HG03066 (cell line): Measurements from ENCODE around the gene PARN.
A peak's percentile ranks its signal among the peaks of the same experiment; 100 is the strongest.
"Not testable (repeated sequence)": the region's sequence is repeated elsewhere in the genome, so short reads cannot be mapped to it uniquely, and the experiment has no call there.

Experiments used
- ATAC-seq: cut with Tn5 transposase; IDR thresholded peaks from one replicate; pipeline ENCODE4 v1.9.1; 2021; ENCODE audit warnings: low read depth; ENCODE audit not compliant: unreplicated experiment

Gene PARN

GRCh38 chr16:14634389-14634725, 4.3 kb upstream of the PARN start:
- no peak for ATAC-seq

GRCh38 chr16:14632693-14633569, 2.9 kb upstream of the PARN start, which contains the start of gene BFAR:
Gene BFAR, plus strand, starts transcription at chr16:14632951. Its CDS starts 11,396 bp downstream, at chr16:14644347.
- ATAC-seq: peak; percentile 70

- not testable (repeated sequence) for ATAC-seq
These were observed 715 bp upstream of the PARN start for GRCh38 chr16:14630620-14631330.

DNA sequence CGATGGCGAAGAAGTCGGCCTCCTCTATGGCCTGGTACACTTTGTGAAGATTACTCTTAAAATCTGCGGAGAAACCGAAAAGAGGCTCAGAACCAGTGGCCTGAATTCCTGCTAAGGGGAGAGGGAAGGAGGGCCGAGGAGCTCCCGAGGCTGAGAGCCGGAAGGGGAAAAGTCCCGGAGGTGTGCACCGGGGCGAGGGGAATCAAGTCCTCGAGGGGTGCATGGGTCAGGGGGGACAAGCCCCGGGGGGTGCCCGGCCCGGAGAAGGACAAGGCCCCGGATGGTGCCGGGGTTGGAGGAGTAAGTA, 495 bp downstream of the PARN start:
- ATAC-seq: peak; percentile 2

DNA sequence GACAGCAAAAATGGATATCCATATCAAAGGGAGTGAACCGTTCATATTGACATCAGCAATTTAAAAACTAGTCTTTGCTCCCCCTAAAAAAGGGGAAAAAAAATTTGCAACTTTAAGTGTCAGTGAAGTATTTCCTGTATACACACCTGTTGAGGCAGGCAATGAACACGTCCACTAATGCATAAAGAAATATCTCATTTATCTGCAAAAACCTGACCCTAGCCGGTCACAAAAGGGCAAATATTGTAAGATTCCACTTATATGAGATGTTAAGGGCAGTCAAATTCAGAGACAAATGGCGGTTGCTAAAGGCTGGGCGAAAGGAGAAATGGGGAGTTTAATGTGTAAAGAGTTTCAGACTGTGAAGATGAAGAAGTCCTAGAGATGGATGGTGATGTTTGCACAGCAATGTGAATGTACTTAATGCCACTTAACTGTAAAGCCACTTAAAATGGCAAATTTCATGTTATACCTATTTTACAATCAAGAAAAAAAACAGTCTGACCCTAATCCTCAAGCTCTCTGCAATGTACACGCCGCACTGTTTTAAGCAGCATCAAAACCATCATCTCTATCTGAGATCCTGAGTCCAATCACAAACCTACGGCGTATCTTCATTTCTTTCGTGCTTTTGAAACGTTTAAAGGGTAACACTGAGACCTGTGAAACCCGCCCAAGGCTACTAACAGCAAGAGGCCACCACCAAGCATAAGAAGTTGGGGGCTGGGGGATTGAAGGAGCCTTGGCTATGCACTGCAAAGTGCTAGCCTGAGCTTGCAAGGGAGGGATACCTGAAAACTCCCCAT, 1.1 kb downstream of the PARN start:
- ATAC-seq: no peak

GRCh38 chr16:14627078-14627477, 3.0 kb downstream of the PARN start:
- no peak for ATAC-seq

DNA sequence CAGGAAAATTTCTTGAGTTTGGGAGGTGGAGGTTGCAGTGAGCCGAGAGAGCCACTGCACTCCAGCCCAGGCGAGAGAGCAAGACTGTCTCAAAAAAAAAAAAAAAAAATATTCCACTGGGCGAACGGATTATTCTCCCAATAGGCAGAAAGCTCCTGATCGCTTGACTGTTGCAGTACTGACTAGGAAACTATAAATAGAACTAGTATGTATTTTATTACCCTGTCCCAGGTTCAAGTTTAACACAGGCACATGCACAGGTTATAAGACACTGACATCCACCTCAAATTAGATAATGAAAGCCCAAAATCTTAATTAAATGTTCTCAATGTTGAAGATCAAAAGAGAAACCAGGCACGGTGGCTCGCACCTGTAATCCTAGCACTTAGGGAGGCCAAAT, 11.5 kb downstream of the PARN start:
- no peak for ATAC-seq

- ATAC-seq: no peak
These were observed 13.8 kb downstream of the PARN start for GRCh38 chr16:14616280-14616679.

- ATAC-seq: no peak
These were observed 16.1 kb downstream of the PARN start for GRCh38 chr16:14613991-14614390.

DNA sequence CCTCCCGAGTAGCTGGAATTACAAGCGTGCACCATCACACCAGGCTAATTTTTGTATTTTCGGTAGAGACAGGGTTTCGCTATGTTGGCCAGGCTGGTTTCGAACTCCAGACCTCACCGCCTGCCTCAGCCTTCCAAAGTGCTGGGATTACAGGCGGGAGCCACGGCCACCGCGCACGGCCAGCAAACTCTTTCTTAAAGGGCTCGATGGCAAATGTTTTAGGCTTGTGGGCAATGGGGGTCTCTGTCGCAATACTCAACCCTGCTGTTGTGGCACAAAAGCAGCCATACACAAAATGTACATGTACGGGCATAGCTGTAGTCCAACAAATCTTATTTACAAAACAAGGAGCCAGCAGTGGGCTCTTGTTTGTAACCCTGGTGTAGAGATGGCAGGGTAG, 18.4 kb downstream of the PARN start:
- ATAC-seq: no peak

DNA sequence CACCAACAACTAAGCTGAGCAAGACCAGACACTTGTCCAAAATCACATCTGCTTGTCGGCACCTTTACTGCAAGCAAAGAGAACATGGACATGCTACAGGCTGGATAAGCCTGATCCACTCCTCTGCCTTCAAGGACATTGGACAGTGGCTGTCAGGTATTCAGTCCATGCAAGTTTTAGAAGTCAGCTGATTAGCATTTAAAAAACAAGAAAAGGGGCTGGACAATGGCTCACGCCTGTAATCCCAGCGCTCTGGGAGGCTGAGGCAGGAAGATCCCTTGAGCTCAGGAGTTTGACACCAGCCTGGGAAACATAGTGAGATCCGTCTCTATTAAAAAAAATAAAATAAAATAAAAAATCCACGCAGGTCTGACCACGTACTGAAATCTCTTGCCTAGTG, 20.3 kb downstream of the PARN start:
- ATAC-seq: no peak

- no peak for ATAC-seq
These were observed 21.5 kb downstream of the PARN start for GRCh38 chr16:14608604-14609003.

GRCh38 chr16:14608111-14608566, 21.9 kb downstream of the PARN start:
- no peak for ATAC-seq

GRCh38 chr16:14606102-14606501, 24.0 kb downstream of the PARN start:
- ATAC-seq: peak; percentile 52

DNA sequence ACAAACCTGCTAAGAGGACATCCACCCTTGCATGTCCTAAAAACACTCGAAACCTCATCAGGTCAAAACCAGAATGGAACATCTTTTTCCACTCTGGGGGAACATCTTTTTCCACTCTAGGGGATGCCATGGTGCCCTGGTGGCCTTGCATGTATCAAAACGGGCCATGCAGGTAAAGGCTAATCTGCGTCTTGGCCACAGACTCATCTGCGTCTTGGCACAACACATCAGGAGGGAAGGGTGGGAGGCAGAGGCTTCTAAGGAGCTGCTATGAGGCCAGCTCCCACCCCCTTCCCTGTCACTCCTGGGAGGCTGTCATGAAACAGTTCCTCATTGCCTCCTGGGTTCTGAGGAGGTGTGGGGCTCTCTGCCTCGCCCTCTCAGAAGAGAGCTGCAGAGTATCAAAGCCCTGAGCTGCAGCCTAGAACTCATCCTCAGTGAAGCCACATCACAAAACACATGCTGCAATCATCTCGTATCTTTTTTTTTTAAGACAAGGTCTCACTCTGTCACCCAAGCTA, 27.6 kb downstream of the PARN start:
- ATAC-seq: no peak

DNA sequence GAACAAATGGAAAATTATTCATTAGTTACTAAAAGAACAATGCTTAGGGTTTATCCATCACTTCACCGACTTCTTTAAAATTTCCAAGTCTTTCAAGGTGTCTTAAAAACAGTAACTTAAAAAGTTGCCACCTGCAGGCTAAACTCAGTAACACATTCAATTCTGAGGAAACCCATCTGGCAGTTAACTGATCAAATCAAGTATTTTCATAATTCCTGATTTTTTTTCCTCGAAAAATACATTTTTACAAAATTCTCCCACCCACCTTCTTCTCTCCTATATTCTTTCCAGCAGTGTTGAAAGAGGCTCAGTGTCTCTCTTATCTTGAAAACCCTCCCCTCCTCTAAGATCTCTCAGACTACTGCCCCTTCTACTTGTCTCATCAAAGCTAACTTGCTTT, 29.9 kb downstream of the PARN start:
- no peak for ATAC-seq

GRCh38 chr16:14586637-14587305, 43.3 kb downstream of the PARN start:
- ATAC-seq: no peak

DNA sequence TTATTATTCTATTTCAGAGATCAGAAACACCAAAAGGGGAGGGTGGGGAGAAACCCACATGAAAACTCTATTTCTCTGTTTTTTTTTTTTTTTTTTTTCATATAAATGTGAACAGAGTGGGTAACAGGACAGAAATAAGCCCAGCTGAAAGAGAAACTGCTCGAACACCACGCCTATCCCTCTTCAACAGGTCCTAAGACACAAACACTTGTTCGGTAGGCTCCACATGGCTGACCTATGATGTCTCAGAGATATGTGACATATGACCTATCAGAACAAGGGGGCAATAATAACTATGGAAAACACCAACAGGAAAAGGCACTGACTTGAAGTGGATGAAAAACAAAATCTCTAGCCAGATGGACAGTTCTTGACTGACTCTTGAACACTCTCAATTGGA, 44.8 kb downstream of the PARN start:
- no peak for ATAC-seq

DNA sequence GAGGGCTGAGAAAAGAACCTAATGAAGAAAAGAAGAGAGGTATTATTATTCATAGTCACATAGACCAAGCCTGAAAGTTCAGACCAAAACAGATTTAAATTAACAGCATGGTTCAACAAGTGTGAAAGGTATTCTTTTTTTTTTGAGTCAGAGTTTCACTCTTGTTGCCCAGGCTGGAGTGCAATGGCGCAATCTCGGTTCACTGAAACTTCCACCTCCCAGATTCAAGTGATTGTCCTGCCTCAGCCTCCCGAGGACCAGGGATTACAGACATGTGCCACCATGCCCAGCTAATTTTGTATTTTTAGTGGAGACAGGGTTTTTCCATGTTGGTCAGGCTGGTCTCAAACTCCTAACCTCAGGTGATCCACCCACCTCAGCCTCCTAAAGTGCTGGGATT, 49.1 kb downstream of the PARN start:
- ATAC-seq: not testable (repeated sequence)

DNA sequence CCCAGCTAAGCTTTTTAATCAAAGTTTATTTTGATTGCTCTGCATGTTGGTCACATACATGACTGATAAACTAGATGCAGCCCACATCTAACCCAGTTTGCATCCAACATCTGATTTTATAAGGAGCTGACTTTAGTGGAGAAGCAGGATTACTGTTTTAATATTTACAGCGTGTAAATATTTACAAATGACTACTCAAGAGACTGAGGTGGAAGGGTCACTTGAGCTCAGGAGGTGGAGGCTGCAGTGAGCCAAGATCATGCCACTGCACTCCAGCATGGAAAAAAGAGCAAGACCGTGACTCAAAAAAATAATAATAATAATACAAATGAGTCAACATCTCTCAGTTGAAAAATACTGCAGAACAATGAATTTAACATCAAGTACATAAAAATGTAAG, 50.8 kb downstream of the PARN start:
- no peak for ATAC-seq
